Neuronal stem cell (in vitro differentiated cells): ENCODE data around the gene PTPRT.

Source experiments
- DNase-seq: peaks from one replicate; pipeline ENCODE4 v3.0.0-alpha.2; 2013; ENCODE audit warnings: low spot score
- H2AFZ ChIP-seq: one replicate; pipeline ENCODE4 v1.6.1; 2013; ENCODE audit warnings: mild to moderate bottlenecking, low read length, inconsistent platforms
- H2AK5ac ChIP-seq: 2 replicates; pipeline ENCODE4 v1.6.1; 2013; ENCODE audit warnings: low read depth, mild to moderate bottlenecking, inconsistent platforms, low read length, moderate library complexity, mixed read lengths
- H2BK120ac ChIP-seq: 2 replicates; pipeline ENCODE4 v1.6.1; 2013; ENCODE audit warnings: low read depth, mild to moderate bottlenecking, inconsistent platforms, low read length, moderate library complexity, mixed read lengths
- H2BK12ac ChIP-seq: one replicate; pipeline ENCODE4 v1.6.1; 2013; ENCODE audit warnings: low read length, inconsistent platforms
- H2BK15ac ChIP-seq: 2 replicates; pipeline ENCODE4 v1.6.1; 2013; ENCODE audit warnings: mild to moderate bottlenecking, low read length, inconsistent platforms, mixed read lengths
- H2BK5ac ChIP-seq: one replicate; pipeline ENCODE4 v1.6.1; 2013; ENCODE audit warnings: inconsistent platforms, mild to moderate bottlenecking, low read length, moderate library complexity
- H3K14ac ChIP-seq: one replicate; pipeline ENCODE4 v1.6.1; 2013; ENCODE audit warnings: low read length, inconsistent platforms
- H3K18ac ChIP-seq: 2 replicates; pipeline ENCODE4 v1.6.1; 2013; ENCODE audit warnings: low read length, inconsistent platforms
- H3K23ac ChIP-seq: 2 replicates; pipeline ENCODE4 v1.6.1; 2013; ENCODE audit warnings: low read depth, mild to moderate bottlenecking, mixed read lengths, low read length, inconsistent platforms; ENCODE audit not compliant: poor library complexity
- H3K27ac ChIP-seq: replicated peaks from 3 replicates; pipeline ENCODE4 v1.5.1; 2013; ENCODE audit warnings: low read length, inconsistent platforms
- H3K27me3 ChIP-seq, 3 experiments: 2 replicates each; pipeline ENCODE4 v1.6.1; 2013; ENCODE audit warnings: low read length in 3 of 3, mild to moderate bottlenecking in 2 of 3, inconsistent platforms in 1 of 3, low read depth in 1 of 3, mixed read lengths in 1 of 3, moderate library complexity in 1 of 3; ENCODE audit not compliant: control insufficient read depth in 3 of 3, insufficient read depth in 3 of 3
- H3K36me3 ChIP-seq, 2 donors: replicated peaks in 1 of 2; 2 replicates each; pipeline ENCODE4 v1.6.1; 2013; ENCODE audit warnings: low read length in 2 of 2; ENCODE audit not compliant: control insufficient read depth in 2 of 2, insufficient read depth in 2 of 2
- H3K4ac ChIP-seq: 2 replicates; pipeline ENCODE4 v1.6.1; 2013; ENCODE audit warnings: inconsistent platforms, mild to moderate bottlenecking, low read length, moderate library complexity
- H3K4me1 ChIP-seq, 2 donors: 1 replicate in 1 of 2; 2 replicates in 1 of 2; pipeline ENCODE4 v1.6.1; 2013; ENCODE audit warnings: low read length in 2 of 2, low read depth in 1 of 2; ENCODE audit not compliant: control insufficient read depth in 2 of 2, insufficient read depth in 1 of 2
- H3K4me2 ChIP-seq: one replicate; pipeline ENCODE4 v1.6.1; 2013; ENCODE audit warnings: mild to moderate bottlenecking, low read length, inconsistent platforms; ENCODE audit not compliant: insufficient read depth, poor library complexity, severe bottlenecking
- H3K4me3 ChIP-seq, 2 donors: 2 replicates each; pipeline ENCODE4 v1.5.1; 2013; ENCODE audit warnings: low read length in 2 of 2, mild to moderate bottlenecking in 2 of 2, inconsistent platforms in 1 of 2, moderate library complexity in 1 of 2
- H3K79me1 ChIP-seq: one replicate; pipeline ENCODE4 v1.6.1; 2013; ENCODE audit warnings: low read depth, mild to moderate bottlenecking, inconsistent platforms, low read length, moderate library complexity
- H3K9ac ChIP-seq: one replicate; pipeline ENCODE4 v1.6.1; 2013; ENCODE audit warnings: mild to moderate bottlenecking, low read depth, low read length, inconsistent platforms; ENCODE audit not compliant: poor library complexity
- H3K9me3 ChIP-seq, 2 donors: replicated peaks in 1 of 2; 2 replicates each; pipeline versions ENCODE3 to v1.6.1; 2013; ENCODE audit warnings: low read length in 2 of 2, mild to moderate bottlenecking in 2 of 2, inconsistent platforms in 1 of 2, low read depth in 1 of 2, mixed read lengths in 1 of 2, moderate library complexity in 1 of 2; ENCODE audit not compliant: control insufficient read depth in 2 of 2, insufficient read depth in 1 of 2
- H4K8ac ChIP-seq: one replicate; pipeline ENCODE4 v1.6.1; 2013; ENCODE audit warnings: low read depth, mild to moderate bottlenecking, inconsistent platforms, low read length, moderate library complexity
- H4K91ac ChIP-seq: one replicate; pipeline ENCODE4 v1.6.1; 2013; ENCODE audit warnings: low read length, low read depth, mild to moderate bottlenecking, inconsistent platforms; ENCODE audit not compliant: poor library complexity
- WGBS, 2 donors: extraction: QIAGEN DNeasy Blood & Tissue Kit; methylation state at CpG; one replicate each; pipeline ENCODE4 v1.1.7; 2013; ENCODE audit warnings: missing lambda C conversion rate in 2 of 2, mixed read lengths in 1 of 2; ENCODE audit not compliant: insufficient read length in 2 of 2, insufficient replicate concordance in 1 of 2; ENCODE audit errors: extremely low coverage in 2 of 2; 5-methylcytosine and 5-hydroxymethylcytosine counted together

Gene PTPRT

DNA sequence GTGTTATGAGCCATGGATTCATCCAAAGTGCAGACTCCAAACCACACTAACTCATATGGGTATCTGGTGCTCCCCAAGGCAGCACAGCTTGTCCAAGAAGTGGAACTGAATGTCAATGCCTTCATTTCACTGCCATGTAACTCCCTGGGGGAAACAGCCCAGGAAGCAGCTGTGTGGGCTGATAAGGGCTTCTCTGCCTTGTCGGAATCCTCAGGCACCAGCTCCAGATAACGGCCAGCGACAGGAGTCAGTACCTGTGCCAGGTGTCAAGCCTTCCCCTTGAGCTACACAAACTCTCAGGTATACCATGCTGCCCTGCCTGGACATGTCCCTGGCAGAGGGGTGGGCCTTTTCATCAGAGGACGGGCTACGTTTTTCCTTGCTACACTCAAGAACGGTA lies 819.6 kb downstream of the PTPRT start:
- no peak overlapping the region for H3K4ac ChIP-seq
- no peak overlapping the region for H3K18ac ChIP-seq
- H4K91ac ChIP-seq, result no peak overlapping the region
- H3K9me3 ChIP-seq, result no peaks in the 10 kb centered on the region
- H3K4me3 ChIP-seq, result no peak overlapping the region
- no peak overlapping the region for H3K23ac ChIP-seq
- no peak overlapping the region for H2BK120ac ChIP-seq
- H4K8ac ChIP-seq, result no peak overlapping the region
- H3K27ac ChIP-seq, result no peak overlapping the region
- peaks cover 0 to 19% (median 0%) of the 10 kb centered on the region in 3 experiments for H3K27me3 ChIP-seq
- H2AK5ac ChIP-seq, result no peak overlapping the region
- H2AFZ ChIP-seq, result no peak overlapping the region
- no CpG with 5 or more reads among the region's 6 CpGs for WGBS, 2 donors
- no peak overlapping the region for H2BK12ac ChIP-seq
- H3K36me3 ChIP-seq, result no peaks in the 10 kb centered on the region
- no peak overlapping the region for H3K4me2 ChIP-seq
- no peaks in the 10 kb centered on the region for H3K79me1 ChIP-seq
- H3K9ac ChIP-seq, result no peak overlapping the region
- no peak overlapping the region for H2BK5ac ChIP-seq
- H3K4me1 ChIP-seq, result peaks cover 0 to 3% of the 10 kb centered on the region in 2 donors
- DNase-seq, result no peak
- no peak overlapping the region for H3K14ac ChIP-seq
- H2BK15ac ChIP-seq, result no peak overlapping the region

DNA sequence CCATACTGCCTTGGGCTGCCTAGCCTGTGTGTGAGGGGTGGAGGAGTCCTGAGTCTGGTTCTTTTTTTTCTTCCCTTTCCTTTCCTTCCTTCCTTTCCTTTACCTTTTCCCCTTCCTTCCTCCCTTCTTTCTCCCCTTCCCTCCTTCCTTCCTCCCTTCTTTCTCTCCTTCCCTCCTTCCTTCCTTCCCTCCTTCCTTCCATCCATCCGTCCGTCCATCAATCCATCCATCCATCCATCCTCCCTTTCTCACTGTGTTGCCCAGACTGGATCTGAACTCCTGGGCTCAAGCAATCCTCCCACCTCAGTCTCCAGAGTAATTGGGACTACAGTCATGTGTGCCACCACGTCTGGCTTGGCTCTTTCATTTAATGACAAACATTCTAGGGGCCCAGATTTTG lies 820.8 kb downstream of the PTPRT start:
- Histone ChIP-seq H3K9ac (no peak overlapping the region), H3K27me3 (peaks cover 0 to 19% (median 0%) of the 10 kb centered on the region in 3 experiments), H3K36me3 (no peaks in the 10 kb centered on the region), H2BK120ac (no peak overlapping the region), H3K79me1 (no peaks in the 10 kb centered on the region), H2AFZ (no peak overlapping the region), H2AK5ac (no peak overlapping the region), H3K9me3 (no peaks in the 10 kb centered on the region), H2BK15ac (no peak overlapping the region), H3K14ac (no peak overlapping the region), H3K4me1 (peaks cover 0 to 3% of the 10 kb centered on the region in 2 donors), H4K91ac (no peak overlapping the region), H2BK12ac (no peak overlapping the region), H3K18ac (no peak overlapping the region), H3K4me2 (no peak overlapping the region), H3K27ac (no peak overlapping the region), H3K4me3 (no peak overlapping the region), H3K23ac (no peak overlapping the region), H3K4ac (no peak overlapping the region), H2BK5ac (no peak overlapping the region), H4K8ac (no peak overlapping the region)
- no peak for DNase-seq
- WGBS, 2 donors, result 100% methylated on average over 2 of the region's 3 CpGs; no CpG with 5 or more reads in 1 of the 2 donors

DNA sequence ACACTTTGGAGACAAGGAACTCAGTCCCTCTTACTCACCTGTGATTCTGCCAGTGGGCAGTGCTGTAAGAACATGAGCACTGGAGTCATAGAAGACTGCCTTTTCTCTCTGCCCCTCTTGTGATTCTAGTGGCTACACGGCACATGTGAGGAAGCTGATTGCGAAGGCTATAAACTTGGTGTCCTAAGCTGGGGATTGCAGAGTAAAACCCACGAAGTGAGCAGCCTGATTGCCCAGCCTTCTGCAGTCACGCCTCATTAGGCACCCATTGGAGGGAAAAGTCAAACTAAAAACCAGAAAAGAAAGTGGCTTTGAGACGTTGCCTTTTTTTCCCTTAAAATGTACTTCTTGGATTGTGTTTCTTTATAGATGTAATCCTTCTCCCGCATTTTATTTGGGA lies 823.1 kb downstream of the PTPRT start:
- WGBS, 2 donors, result no CpG with 5 or more reads among the region's 6 CpGs
- H3K4ac ChIP-seq, result no peak overlapping the region

DNA sequence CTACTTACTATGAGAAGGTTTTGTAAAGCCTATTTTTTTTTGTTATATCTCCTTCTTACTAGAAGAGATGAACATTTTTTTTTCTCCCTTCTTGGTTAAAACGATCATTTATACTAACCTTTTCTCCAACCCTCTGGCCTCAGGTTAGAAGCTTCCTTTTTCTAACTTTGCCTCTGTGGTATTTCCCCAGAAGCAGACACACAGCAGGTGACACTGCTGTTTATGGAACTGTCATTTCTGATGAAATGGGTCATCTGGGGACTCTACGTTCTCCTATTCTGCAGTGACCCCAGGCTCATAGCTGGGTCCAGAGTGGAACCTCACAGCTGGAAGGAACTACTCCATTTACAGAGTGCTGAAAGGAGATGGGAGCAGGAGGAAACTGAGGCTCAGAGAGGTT lies 825.3 kb downstream of the PTPRT start:
- H3K36me3 ChIP-seq, result no peaks in the 10 kb centered on the region
- no peak overlapping the region for H3K9ac ChIP-seq
- H2AK5ac ChIP-seq, result no peak overlapping the region
- DNase-seq, result no peak
- no peak overlapping the region for H3K14ac ChIP-seq
- H2BK15ac ChIP-seq, result no peak overlapping the region
- H3K4ac ChIP-seq, result no peak overlapping the region
- no peak overlapping the region for H3K27ac ChIP-seq
- H3K27me3 ChIP-seq, result peaks cover 0 to 19% (median 0%) of the 10 kb centered on the region in 3 experiments
- H4K91ac ChIP-seq, result no peak overlapping the region
- H2BK12ac ChIP-seq, result no peak overlapping the region
- no peak overlapping the region for H3K18ac ChIP-seq
- no peaks in the 10 kb centered on the region for H3K9me3 ChIP-seq
- WGBS, 2 donors, result no CpG with 5 or more reads among the region's 2 CpGs
- no peak overlapping the region for H4K8ac ChIP-seq
- no peaks in the 10 kb centered on the region for H3K79me1 ChIP-seq
- H2AFZ ChIP-seq, result no peak overlapping the region
- H3K4me2 ChIP-seq, result no peak overlapping the region
- H3K23ac ChIP-seq, result no peak overlapping the region
- H3K4me3 ChIP-seq, result no peak overlapping the region
- H2BK120ac ChIP-seq, result no peak overlapping the region
- no peak overlapping the region for H2BK5ac ChIP-seq
- H3K4me1 ChIP-seq, result peaks cover 0 to 3% of the 10 kb centered on the region in 2 donors

More for the DNA sequence above, 823.1 kb downstream of the PTPRT start:
- H3K27ac ChIP-seq, result no peak overlapping the region
- no peaks in the 10 kb centered on the region for H3K79me1 ChIP-seq
- peaks cover 0 to 19% (median 0%) of the 10 kb centered on the region in 3 experiments for H3K27me3 ChIP-seq
- no peak overlapping the region for H4K8ac ChIP-seq
- H2BK15ac ChIP-seq, result no peak overlapping the region
- H3K4me3 ChIP-seq, result no peak overlapping the region
- DNase-seq, result peak; percentile 14
- H3K18ac ChIP-seq, result no peak overlapping the region
- no peak overlapping the region for H2BK120ac ChIP-seq
- no peak overlapping the region for H3K4me2 ChIP-seq
- H3K4me1 ChIP-seq, result peaks cover 0 to 3% of the 10 kb centered on the region in 2 donors
- no peak overlapping the region for H4K91ac ChIP-seq
- no peak overlapping the region for H2AFZ ChIP-seq
- no peak overlapping the region for H2BK12ac ChIP-seq
- H2BK5ac ChIP-seq, result no peak overlapping the region
- H3K36me3 ChIP-seq, result no peaks in the 10 kb centered on the region
- no peak overlapping the region for H3K14ac ChIP-seq
- no peak overlapping the region for H2AK5ac ChIP-seq
- H3K9ac ChIP-seq, result no peak overlapping the region
- no peak overlapping the region for H3K23ac ChIP-seq
- no peaks in the 10 kb centered on the region for H3K9me3 ChIP-seq
